GM12878 (cell line): ENCODE results near the gene KDM6A. TPM values are rescaled to one million over a fixed set of nuclear protein-coding genes. Genes with fewer than 3 reads are reported as not detected.

Source experiments
- ATAC-seq: fragments of 200-7000 bp; cut with Tn5 transposase; 3 replicates; pipeline ENCODE4 v1.9.1; 2020; ENCODE audit warnings: mild to moderate bottlenecking, moderate library complexity
- BruUV-seq: library from RNA; stranded (reverse); fragments of 400-500 nt; replicated peaks from 2 replicates; lab custom pipeline; 2021; lab: Mats Ljungman, UMichigan
- CTCF ChIA-PET: fragments of 300-600 bp; sonication (Branson Sonifier 250); formaldehyde crosslinking; extraction: SDS; loops from one replicate; lab custom pipeline; 2021; ENCODE audit warnings: inconsistent platforms; lab: Yijun Ruan, JAX
- POLR2A ChIA-PET: fragments of 350-600 bp; formaldehyde crosslinking; extraction: SDS; loops from one replicate; lab custom pipeline; 2021; ENCODE audit warnings: inconsistent platforms; lab: Charles Lee
- RAD21 ChIA-PET: fragments of 300-600 bp; sonication (Branson Sonifier 250); formaldehyde crosslinking; loops from one replicate; lab custom pipeline; 2023; ENCODE audit warnings: antibody characterized with exemption; ENCODE audit not compliant: unreplicated experiment; lab: Charles Lee
- SMC1A ChIA-PET: fragments of 300-600 bp; sonication (Branson Sonifier 250); formaldehyde crosslinking; loops from one replicate; lab custom pipeline; 2023; ENCODE audit not compliant: unreplicated experiment, uncharacterized antibody; lab: Charles Lee
- DNase-seq: peaks from one replicate; pipeline ENCODE4 v3.0.0-alpha.2; 2011; ENCODE audit warnings: low read depth, low spot score
- FAIRE-seq: peaks from 3 replicates; lab custom pipeline; 2011; peaks lifted over from hg19 to GRCh38; lab: Jason Lieb, UNC
- H2AFZ ChIP-seq: 2 replicates; pipeline ENCODE4 v1.6.0; 2011; ENCODE audit warnings: low read depth, low read length, control low read depth; ENCODE audit not compliant: control insufficient read depth
- H3K27ac ChIP-seq: 2 replicates; pipeline ENCODE4 v1.5.1; 2011; ENCODE audit warnings: control low read depth; ENCODE audit not compliant: control insufficient read depth, insufficient read depth
- H3K27me3 ChIP-seq, 2 experiments: replicated peaks in 1 of 2; 2 replicates each; pipeline versions ENCODE4 v1.6.0 to v1.6.1; 2011; ENCODE audit warnings: low read length in 1 of 2; ENCODE audit not compliant: control insufficient read depth in 2 of 2, insufficient read depth in 2 of 2
- H3K36me3 ChIP-seq, 2 experiments: 2 replicates each; pipeline ENCODE4 v1.5.1; 2011; ENCODE audit warnings: low read length in 1 of 2; ENCODE audit not compliant: control insufficient read depth in 2 of 2, insufficient read depth in 2 of 2
- H3K4me1 ChIP-seq: 2 replicates; pipeline ENCODE4 v1.6.1; 2011; ENCODE audit warnings: mild to moderate bottlenecking, low read length, moderate library complexity, mixed read lengths; ENCODE audit not compliant: control insufficient read depth, insufficient read depth
- H3K4me2 ChIP-seq: 2 replicates; pipeline ENCODE4 v1.6.0; 2011; ENCODE audit warnings: control low read depth; ENCODE audit not compliant: control insufficient read depth, insufficient read depth
- H3K4me3 ChIP-seq: fragments of 200-600 bp; sonication (generic); 2 replicates; pipeline ENCODE4 v1.5.1; 2016
- H3K79me2 ChIP-seq: 2 replicates; pipeline ENCODE4 v1.6.0; 2011; ENCODE audit warnings: low read length; ENCODE audit not compliant: control insufficient read depth, insufficient read depth
- H3K9ac ChIP-seq: 2 replicates; pipeline ENCODE4 v1.8.0; 2011; ENCODE audit warnings: low read length, control low read depth, mixed read lengths; ENCODE audit not compliant: control insufficient read depth, insufficient read depth
- H3K9me3 ChIP-seq: replicated peaks from 3 replicates; pipeline ENCODE4 v1.5.1; 2011; ENCODE audit warnings: mild to moderate bottlenecking, low read length; ENCODE audit not compliant: control insufficient read depth, insufficient read depth
- H4K20me1 ChIP-seq: 2 replicates; pipeline ENCODE4 v1.6.0; 2011; ENCODE audit not compliant: control insufficient read depth, insufficient read depth
- ATF7 ChIP-seq: fragments of 450-650 bp; IDR thresholded peaks from 2 replicates; pipeline ENCODE4 v1.6.1; 2016; ENCODE audit warnings: low read depth, mild to moderate bottlenecking
- HDAC6 ChIP-seq: fragments of 200-600 bp; sonication (generic); IDR thresholded peaks from one replicate; pipeline ENCODE4 v1.8.0; 2017; ENCODE audit warnings: antibody characterized with exemption; ENCODE audit not compliant: unreplicated experiment
- IRF4 ChIP-seq: IDR thresholded peaks from 2 replicates; pipeline ENCODE4 v1.6.1; 2011; ENCODE audit warnings: low read depth, low read length
- MEF2A ChIP-seq: IDR thresholded peaks from 2 replicates; pipeline ENCODE4 v1.6.1; 2011; ENCODE audit warnings: low read depth, mild to moderate bottlenecking, low read length, moderate library complexity; ENCODE audit not compliant: insufficient read depth
- NBN ChIP-seq: fragments of 450-650 bp; IDR thresholded peaks from 2 replicates; pipeline ENCODE4 v1.6.1; 2016
- NFYA ChIP-seq: IDR thresholded peaks from 2 replicates; pipeline ENCODE4 v1.6.1; 2011; ENCODE audit warnings: low read depth, mild to moderate bottlenecking, low read length, improper control_type of control experiment, borderline replicate concordance
- NR2C1 ChIP-seq: fragments of 450-650 bp; IDR thresholded peaks from 2 replicates; pipeline ENCODE4 v1.6.1; 2017; ENCODE audit warnings: antibody characterized with exemption, mild to moderate bottlenecking, moderate library complexity
- POU2F2 ChIP-seq: IDR thresholded peaks from 3 replicates; pipeline ENCODE4 v1.6.1; 2011; ENCODE audit warnings: low read depth, mild to moderate bottlenecking, low read length, borderline replicate concordance
- RUNX3 ChIP-seq: IDR thresholded peaks from 2 replicates; pipeline ENCODE4 v1.6.1; 2012; ENCODE audit warnings: low read length, inconsistent platforms
- TCF3 ChIP-seq: IDR thresholded peaks from 2 replicates; pipeline ENCODE4 v1.6.1; 2012; ENCODE audit warnings: low read depth, mild to moderate bottlenecking, low read length, borderline replicate concordance; ENCODE audit not compliant: insufficient read depth
- ZBED1 ChIP-seq: IDR thresholded peaks from 2 replicates; pipeline ENCODE4 v1.6.1; 2016; ENCODE audit warnings: borderline replicate concordance
- ZNF217 ChIP-seq: fragments of 450-650 bp; IDR thresholded peaks from 2 replicates; pipeline ENCODE4 v1.6.1; 2017; ENCODE audit warnings: antibody characterized with exemption, mild to moderate bottlenecking
- ZNF24 ChIP-seq: fragments of 450-650 bp; IDR thresholded peaks from 2 replicates; pipeline ENCODE4 v1.6.1; 2017; ENCODE audit warnings: antibody characterized with exemption, mild to moderate bottlenecking
- WGBS: methylation state at CpG from one replicate; pipeline ENCODE4 v1.1.6; 2016; ENCODE audit warnings: low lambda C conversion rate; ENCODE audit not compliant: insufficient replicate concordance, insufficient coverage; ENCODE audit errors: missing lambda C conversion rate; 5-methylcytosine and 5-hydroxymethylcytosine counted together
- in situ Hi-C: fragments of 300-500 bp; cut with MboI; formaldehyde crosslinking; loops from 9 replicates; pipeline ENCODE4 v1.14.3; 2018; ENCODE audit warnings: mixed read lengths
- intact Hi-C: fragments of 100-400 bp; cut with micrococcal nuclease; formaldehyde crosslinking; loops from one replicate; pipeline ENCODE4 v1.14.2; 2022; ENCODE audit not compliant: unreplicated experiment
- polyA plus RNA-seq, 11 experiments: library from polyadenylated mRNA; depleted of rRNA in 4 of 11; unstranded in 6 of 11; stranded (reverse) in 5 of 11; fragments of >200 nt; fragmentation: Nextera tagmentation in 4 of 11; fragmentation: Illumina TruSeq in 1 of 11; extraction: Ambion mirVana in 4 of 11; extraction: Trizol in 1 of 11; gene quantifications; 1 replicate in 1 of 11; 2 replicates in 10 of 11; pipeline versions ENCODE4 v1.2.1 to v1.2.3, GENCODE V29; 2011 to 2016; ENCODE audit warnings: inconsistent platforms in 2 of 11, missing spikeins in 2 of 11, low read depth in 1 of 11
- total RNA-seq, 4 experiments: library from RNA; depleted of rRNA in 3 of 4; stranded (reverse); fragments of >200 nt in 3 of 4; fragmentation: Illumina TruSeq in 1 of 4; extraction: Trizol in 1 of 4; gene quantifications; 2 replicates each; pipeline versions ENCODE4 v1.2.1 to v1.2.3, GENCODE V29; 2013 to 2021
- TF ChIP-seq, protein P1 (sequence below): IDR thresholded peaks from 2 replicates; pipeline ENCODE4 v1.6.1; 2011; ENCODE audit warnings: borderline replicate concordance, low read depth, mild to moderate bottlenecking, moderate library complexity, mixed read lengths, low read length; ENCODE audit not compliant: insufficient read depth; ENCODE audit errors: extremely low read length
- TF ChIP-seq, protein P2 (sequence below): fragments of 450-650 bp; IDR thresholded peaks from 2 replicates; pipeline ENCODE4 v1.6.1; 2017; ENCODE audit warnings: low read depth, mild to moderate bottlenecking, moderate library complexity
- TF ChIP-seq, protein P3 (sequence below): IDR thresholded peaks from 2 replicates; pipeline ENCODE4 v1.6.1; 2011; ENCODE audit warnings: low read depth, low read length, improper control_type of control experiment, borderline replicate concordance
- TF ChIP-seq, protein P4 (sequence below): IDR thresholded peaks from 2 replicates; pipeline ENCODE4 v1.6.1; 2011; ENCODE audit warnings: mild to moderate bottlenecking, low read depth, low read length, moderate library complexity; ENCODE audit not compliant: insufficient replicate concordance
- TF ChIP-seq, protein P5 (sequence below), 3 experiments: IDR thresholded peaks in 2 of 3; conservative IDR thresholded peaks in 1 of 3; 2 replicates each; pipeline ENCODE4 v1.5.1; 2011; ENCODE audit warnings: low read depth in 3 of 3, low read length in 3 of 3, mild to moderate bottlenecking in 3 of 3, control low read depth in 2 of 3, moderate library complexity in 2 of 3, inconsistent platforms in 1 of 3, mixed read lengths in 1 of 3; ENCODE audit not compliant: control insufficient read depth in 2 of 3, insufficient read depth in 1 of 3; ENCODE audit errors: extremely low read depth in 1 of 3

The KDM6A gene
- total and polyA plus RNA-seq, 10 of the 15 experiments (the other 5 are each of a cell fraction or from before 2014, with no cell fraction given): 7.9 to 29.0 (median 20.4) TPM

DNA sequence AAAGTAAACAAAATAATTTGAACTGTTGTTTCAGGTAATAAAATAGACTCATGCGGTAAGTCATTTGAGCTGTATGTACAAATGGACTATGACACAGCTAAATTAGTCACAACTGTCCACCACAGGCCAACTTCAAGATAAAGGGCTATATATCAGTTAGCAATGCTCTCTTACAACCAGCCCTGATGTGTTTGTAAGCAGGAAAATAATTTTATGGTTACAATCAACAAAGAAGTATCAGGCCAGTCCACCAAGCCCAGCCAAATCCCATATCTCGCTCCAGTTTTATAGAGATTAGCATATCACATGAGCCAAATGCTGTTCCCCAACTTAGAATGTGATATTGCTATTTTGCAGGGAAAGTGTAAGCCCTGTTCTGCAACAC lies 29.7 kb upstream of the KDM6A start (continued):
- TF ChIP-seq IRF4: no peak
- TF ChIP-seq, protein P1, sequence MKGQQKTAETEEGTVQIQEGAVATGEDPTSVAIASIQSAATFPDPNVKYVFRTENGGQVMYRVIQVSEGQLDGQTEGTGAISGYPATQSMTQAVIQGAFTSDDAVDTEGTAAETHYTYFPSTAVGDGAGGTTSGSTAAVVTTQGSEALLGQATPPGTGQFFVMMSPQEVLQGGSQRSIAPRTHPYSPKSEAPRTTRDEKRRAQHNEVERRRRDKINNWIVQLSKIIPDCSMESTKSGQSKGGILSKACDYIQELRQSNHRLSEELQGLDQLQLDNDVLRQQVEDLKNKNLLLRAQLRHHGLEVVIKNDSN: no peak
- no peak for TF ChIP-seq POU2F2
- no peak for TF ChIP-seq NFYA
- no peak for TF ChIP-seq MEF2A
- TF ChIP-seq, protein P2, sequence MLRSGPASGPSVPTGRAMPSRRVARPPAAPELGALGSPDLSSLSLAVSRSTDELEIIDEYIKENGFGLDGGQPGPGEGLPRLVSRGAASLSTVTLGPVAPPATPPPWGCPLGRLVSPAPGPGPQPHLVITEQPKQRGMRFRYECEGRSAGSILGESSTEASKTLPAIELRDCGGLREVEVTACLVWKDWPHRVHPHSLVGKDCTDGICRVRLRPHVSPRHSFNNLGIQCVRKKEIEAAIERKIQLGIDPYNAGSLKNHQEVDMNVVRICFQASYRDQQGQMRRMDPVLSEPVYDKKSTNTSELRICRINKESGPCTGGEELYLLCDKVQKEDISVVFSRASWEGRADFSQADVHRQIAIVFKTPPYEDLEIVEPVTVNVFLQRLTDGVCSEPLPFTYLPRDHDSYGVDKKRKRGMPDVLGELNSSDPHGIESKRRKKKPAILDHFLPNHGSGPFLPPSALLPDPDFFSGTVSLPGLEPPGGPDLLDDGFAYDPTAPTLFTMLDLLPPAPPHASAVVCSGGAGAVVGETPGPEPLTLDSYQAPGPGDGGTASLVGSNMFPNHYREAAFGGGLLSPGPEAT: no peak

DNA sequence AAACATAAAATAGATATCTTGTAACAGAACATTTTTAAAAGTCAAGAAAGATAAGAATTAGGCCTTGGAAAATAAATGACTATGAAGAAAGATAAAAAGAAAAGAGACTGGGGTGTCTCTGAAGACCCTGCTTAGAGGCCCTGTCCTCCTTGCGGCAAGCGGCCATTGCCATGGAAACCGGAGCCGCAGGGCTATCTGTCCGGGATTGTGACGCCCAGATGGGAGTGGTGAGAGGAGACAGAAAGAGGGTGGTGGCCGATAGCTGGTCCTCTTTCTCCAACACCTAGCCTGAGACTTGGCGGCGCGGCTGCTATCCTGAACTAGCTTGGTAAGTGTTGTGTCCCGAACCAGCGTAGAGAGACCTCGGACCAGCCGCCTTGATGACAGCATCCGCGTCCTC lies 29.2 kb upstream of the KDM6A start, which contains the start of gene DUSP21:
DUSP21 (plus strand) TSS at position 269 of the 400 bp plus-strand sequence; CDS start at position 381, 112 bp downstream.
- CTCF ChIA-PET: no interaction called here
- no peak for TF ChIP-seq HDAC6
- TF ChIP-seq ZBED1: no peak
- no peak for TF ChIP-seq ATF7
- no peak for TF ChIP-seq ZNF24
- TF ChIP-seq, protein P3, sequence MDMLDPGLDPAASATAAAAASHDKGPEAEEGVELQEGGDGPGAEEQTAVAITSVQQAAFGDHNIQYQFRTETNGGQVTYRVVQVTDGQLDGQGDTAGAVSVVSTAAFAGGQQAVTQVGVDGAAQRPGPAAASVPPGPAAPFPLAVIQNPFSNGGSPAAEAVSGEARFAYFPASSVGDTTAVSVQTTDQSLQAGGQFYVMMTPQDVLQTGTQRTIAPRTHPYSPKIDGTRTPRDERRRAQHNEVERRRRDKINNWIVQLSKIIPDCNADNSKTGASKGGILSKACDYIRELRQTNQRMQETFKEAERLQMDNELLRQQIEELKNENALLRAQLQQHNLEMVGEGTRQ: no peak
- TF ChIP-seq ZNF217: no peak
- TF ChIP-seq RUNX3: no peak
- TF ChIP-seq NBN: no peak
- no peak for TF ChIP-seq MEF2A
- TF ChIP-seq, protein P4, sequence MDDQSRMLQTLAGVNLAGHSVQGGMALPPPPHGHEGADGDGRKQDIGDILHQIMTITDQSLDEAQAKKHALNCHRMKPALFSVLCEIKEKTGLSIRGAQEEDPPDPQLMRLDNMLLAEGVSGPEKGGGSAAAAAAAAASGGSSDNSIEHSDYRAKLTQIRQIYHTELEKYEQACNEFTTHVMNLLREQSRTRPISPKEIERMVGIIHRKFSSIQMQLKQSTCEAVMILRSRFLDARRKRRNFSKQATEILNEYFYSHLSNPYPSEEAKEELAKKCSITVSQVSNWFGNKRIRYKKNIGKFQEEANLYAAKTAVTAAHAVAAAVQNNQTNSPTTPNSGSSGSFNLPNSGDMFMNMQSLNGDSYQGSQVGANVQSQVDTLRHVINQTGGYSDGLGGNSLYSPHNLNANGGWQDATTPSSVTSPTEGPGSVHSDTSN: no peak
- no peak for TF ChIP-seq NR2C1
- TF ChIP-seq IRF4: no peak
- TF ChIP-seq TCF3: no peak
- TF ChIP-seq, protein P5, sequence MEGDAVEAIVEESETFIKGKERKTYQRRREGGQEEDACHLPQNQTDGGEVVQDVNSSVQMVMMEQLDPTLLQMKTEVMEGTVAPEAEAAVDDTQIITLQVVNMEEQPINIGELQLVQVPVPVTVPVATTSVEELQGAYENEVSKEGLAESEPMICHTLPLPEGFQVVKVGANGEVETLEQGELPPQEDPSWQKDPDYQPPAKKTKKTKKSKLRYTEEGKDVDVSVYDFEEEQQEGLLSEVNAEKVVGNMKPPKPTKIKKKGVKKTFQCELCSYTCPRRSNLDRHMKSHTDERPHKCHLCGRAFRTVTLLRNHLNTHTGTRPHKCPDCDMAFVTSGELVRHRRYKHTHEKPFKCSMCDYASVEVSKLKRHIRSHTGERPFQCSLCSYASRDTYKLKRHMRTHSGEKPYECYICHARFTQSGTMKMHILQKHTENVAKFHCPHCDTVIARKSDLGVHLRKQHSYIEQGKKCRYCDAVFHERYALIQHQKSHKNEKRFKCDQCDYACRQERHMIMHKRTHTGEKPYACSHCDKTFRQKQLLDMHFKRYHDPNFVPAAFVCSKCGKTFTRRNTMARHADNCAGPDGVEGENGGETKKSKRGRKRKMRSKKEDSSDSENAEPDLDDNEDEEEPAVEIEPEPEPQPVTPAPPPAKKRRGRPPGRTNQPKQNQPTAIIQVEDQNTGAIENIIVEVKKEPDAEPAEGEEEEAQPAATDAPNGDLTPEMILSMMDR (IDR thresholded peaks at IDR 0.05 in 2 of 3, conservative IDR thresholded peaks at IDR 0.05 in 1 of 3; ENCODE audit: control insufficient read depth in 2 of 3, extremely low read depth in 1 of 3, insufficient read depth in 1 of 3, low read depth in 3 of 3, low read length in 3 of 3): no peak

More for the DNA sequence above, 29.2 kb upstream of the KDM6A start, which contains the start of gene DUSP21:
- FAIRE-seq: no peak
- 85% methylated on average over 16 of the region's 16 CpGs for WGBS
- in situ Hi-C loops: no loop called here
- ChIA-PET SMC1A (no interaction called here), RAD21 (no interaction called here), POLR2A (no interaction called here)
- Histone ChIP-seq H3K9me3 (no peaks in the 10 kb centered on the region), H3K4me2 (no peak within 1 kb of the TSS), H2AFZ (no peak within 1 kb of the TSS), H3K4me1 (no peaks in the 10 kb centered on the region), H3K4me3 (no peak within 1 kb of the TSS), H4K20me1 (no peaks in the 10 kb centered on the region), H3K79me2 (no peaks in the 10 kb centered on the region), H3K27ac (no peak within 1 kb of the TSS), H3K9ac (no peak within 1 kb of the TSS), H3K27me3 (no peaks in the 10 kb centered on the region), H3K36me3 (no peaks in the 10 kb centered on the region)
- DNase-seq: no peak
- intact Hi-C loops: no loop called here
- ATAC-seq: no peak
- no TSS peak for BruUV-seq
